GM18861 (cell line): ENCODE results near the gene PPP1R14C.
"Not testable (repeated sequence)": the region's sequence is repeated elsewhere in the genome, so short reads cannot be mapped to it uniquely, and the experiment has no call there.

Experiments used
- ATAC-seq: cut with Tn5 transposase; IDR thresholded peaks from one replicate; pipeline ENCODE4 v1.9.1; 2021; ENCODE audit not compliant: unreplicated experiment

The PPP1R14C gene

GRCh38 chr6:150212778-150213177 lies 69.9 kb downstream of the PPP1R14C start:
- ATAC-seq, result no peak

- no peak for ATAC-seq
Observed at GRCh38 chr6:150213301-150213700, 70.5 kb downstream of the PPP1R14C start.

GRCh38 chr6:150214310-150214709 lies 71.5 kb downstream of the PPP1R14C start:
- no peak for ATAC-seq

GRCh38 chr6:150220634-150221551 lies 78.0 kb downstream of the PPP1R14C start:
- no peak for ATAC-seq

- no peak for ATAC-seq
Observed at GRCh38 chr6:150224820-150225219, 82.0 kb downstream of the PPP1R14C start.

GRCh38 chr6:150227281-150227680 lies 84.4 kb downstream of the PPP1R14C start:
- no peak for ATAC-seq

GRCh38 chr6:150228072-150228733 lies 85.4 kb downstream of the PPP1R14C start:
- no peak for ATAC-seq

- ATAC-seq, result no peak
Observed at GRCh38 chr6:150229436-150230163, 86.8 kb downstream of the PPP1R14C start.

GRCh38 chr6:150230164-150230561 lies 87.3 kb downstream of the PPP1R14C start:
- ATAC-seq, result no peak

- ATAC-seq, result no peak
Observed at GRCh38 chr6:150230832-150231524, 88.1 kb downstream of the PPP1R14C start.

GRCh38 chr6:150231525-150231850 lies 88.6 kb downstream of the PPP1R14C start:
- no peak for ATAC-seq

GRCh38 chr6:150233843-150234269 lies 91.0 kb downstream of the PPP1R14C start:
- no peak for ATAC-seq

- ATAC-seq, result no peak
Observed at GRCh38 chr6:150235218-150235617, 92.4 kb downstream of the PPP1R14C start.

- no peak for ATAC-seq
Observed at GRCh38 chr6:150236114-150236513, 93.3 kb downstream of the PPP1R14C start.

- ATAC-seq, result no peak
Observed at GRCh38 chr6:150236544-150236943, 93.7 kb downstream of the PPP1R14C start.

- no peak for ATAC-seq
Observed at GRCh38 chr6:150237626-150238025, 94.8 kb downstream of the PPP1R14C start.

GRCh38 chr6:150238336-150238741 lies 95.5 kb downstream of the PPP1R14C start:
- no peak for ATAC-seq

- ATAC-seq, result no peak
Observed at GRCh38 chr6:150238846-150239407, 96.1 kb downstream of the PPP1R14C start.

GRCh38 chr6:150241756-150242155 lies 98.9 kb downstream of the PPP1R14C start:
- not testable (repeated sequence) for ATAC-seq

GRCh38 chr6:150243620-150244314 lies 100.9 kb downstream of the PPP1R14C start:
- no peak for ATAC-seq
